Lung (tissue), 12 donors: ENCODE results near the gene XNDC1N. TPM values are rescaled to one million over a fixed set of nuclear protein-coding genes. Genes with fewer than 3 reads are reported as not detected.

Experiments used
- ATAC-seq: fragments of 200-7000 bp; cut with Tn5 transposase; one replicate; pipeline ENCODE4 v1.9.1; 2020; ENCODE audit warnings: moderate number of reproducible peaks; ENCODE audit not compliant: insufficient read depth, low FRiP score
- DNase-seq, 3 donors: peaks; one replicate each; pipeline ENCODE4 v3.0.0-alpha.2; 2013 to 2017
- H3K27ac ChIP-seq, 2 donors: one replicate each; pipeline ENCODE4 v1.5.1; 2013; ENCODE audit warnings: mild to moderate bottlenecking in 2 of 2, moderate library complexity in 2 of 2, control low read depth in 1 of 2, inconsistent platforms in 1 of 2, low read depth in 1 of 2, low read length in 1 of 2
- H3K27me3 ChIP-seq, 3 donors: one replicate each; pipeline ENCODE4 v1.5.1; 2013; ENCODE audit warnings: low read length in 2 of 3; ENCODE audit not compliant: control insufficient read depth in 3 of 3, insufficient read depth in 3 of 3
- H3K36me3 ChIP-seq, 4 donors: one replicate each; pipeline ENCODE4 v1.5.1; 2013; ENCODE audit warnings: low read length in 4 of 4, mild to moderate bottlenecking in 1 of 4, moderate library complexity in 1 of 4; ENCODE audit not compliant: control insufficient read depth in 4 of 4, insufficient read depth in 4 of 4
- H3K4me1 ChIP-seq, 5 donors: one replicate each; pipeline ENCODE4 v1.5.1; 2013; ENCODE audit warnings: low read length in 5 of 5, mild to moderate bottlenecking in 2 of 5, moderate library complexity in 1 of 5; ENCODE audit not compliant: control insufficient read depth in 5 of 5, insufficient read depth in 5 of 5
- H3K4me3 ChIP-seq: one replicate; pipeline ENCODE4 v1.5.1; 2013; ENCODE audit warnings: mild to moderate bottlenecking, control low read depth, moderate library complexity
- H3K9ac ChIP-seq, 2 donors: one replicate each; pipeline ENCODE4 v1.5.1; 2013; ENCODE audit warnings: low read length in 2 of 2, control low read depth in 1 of 2; ENCODE audit not compliant: insufficient read depth in 1 of 2
- H3K9me3 ChIP-seq, 4 donors: one replicate each; pipeline ENCODE4 v1.5.1; 2013; ENCODE audit warnings: low read length in 3 of 4, mild to moderate bottlenecking in 1 of 4, moderate library complexity in 1 of 4; ENCODE audit not compliant: control insufficient read depth in 4 of 4, insufficient read depth in 3 of 4
- WGBS, 2 donors: extraction: QIAGEN DNeasy Blood & Tissue Kit; methylation state at CpG; one replicate each; pipeline ENCODE4 v1.1.7; 2013; 5-methylcytosine and 5-hydroxymethylcytosine counted together
- polyA plus RNA-seq, 2 donors: library from polyadenylated mRNA; stranded (reverse); fragments of 200-250 nt; gene quantifications; one replicate each; pipeline ENCODE4 v1.2.1, GENCODE V29; 2013
- total RNA-seq, 2 donors: library from RNA; depleted of rRNA in 1 of 2; stranded (reverse); fragments of >200 nt in 1 of 2; gene quantifications; one replicate each; pipeline ENCODE4 v1.2.1, GENCODE V29; 2014 to 2021
- TF ChIP-seq, protein P1 (sequence below): IDR thresholded peaks from 2 replicates; pipeline ENCODE4 v1.5.1; 2012; ENCODE audit warnings: mild to moderate bottlenecking; ENCODE audit errors: control extremely low read depth, extremely low read depth
- donor health status: control.
- donor health status: control.
- donor health status: Bipolar disorder and iron deficiency.
- donor health status: healthy.
- donor health status: DM: yes; HTN: yes; CAD: no.

XNDC1N gene
- total and polyA plus RNA-seq, 4 donors: 2.0 to 20.4 (median 4.6) TPM

DNA sequence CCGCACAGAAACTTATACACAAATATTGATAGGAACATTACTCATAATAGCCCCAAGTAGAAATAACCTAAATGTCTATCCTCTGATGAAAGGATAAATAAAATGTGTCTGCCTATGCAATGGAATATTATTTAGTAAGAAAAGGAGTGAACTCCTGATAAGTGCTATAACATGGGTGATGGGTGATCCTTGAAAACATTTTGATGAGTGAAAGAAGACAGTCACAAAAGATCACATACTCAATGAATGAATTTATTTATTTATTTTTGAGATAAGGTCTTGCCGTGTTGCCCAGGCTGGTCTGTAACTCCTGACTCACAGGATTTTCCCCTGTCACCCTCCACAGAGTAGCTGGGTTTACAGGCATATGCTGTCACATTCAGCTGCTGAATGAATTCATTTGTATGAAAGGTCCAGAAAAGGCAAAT is 17.8 kb upstream of the XNDC1N start:
- Histone ChIP-seq H3K27ac (no peak overlapping the region), H3K36me3 (no peaks in the 10 kb centered on the region), H3K9me3 (no peaks in the 10 kb centered on the region), H3K27me3 (no peaks in the 10 kb centered on the region), H3K4me1 (peaks cover 0 to 15% (median 0%) of the 10 kb centered on the region in 5 donors), H3K4me3 (no peak overlapping the region), H3K9ac (no peak overlapping the region)
- ATAC-seq: no peak
- TF ChIP-seq, protein P1, sequence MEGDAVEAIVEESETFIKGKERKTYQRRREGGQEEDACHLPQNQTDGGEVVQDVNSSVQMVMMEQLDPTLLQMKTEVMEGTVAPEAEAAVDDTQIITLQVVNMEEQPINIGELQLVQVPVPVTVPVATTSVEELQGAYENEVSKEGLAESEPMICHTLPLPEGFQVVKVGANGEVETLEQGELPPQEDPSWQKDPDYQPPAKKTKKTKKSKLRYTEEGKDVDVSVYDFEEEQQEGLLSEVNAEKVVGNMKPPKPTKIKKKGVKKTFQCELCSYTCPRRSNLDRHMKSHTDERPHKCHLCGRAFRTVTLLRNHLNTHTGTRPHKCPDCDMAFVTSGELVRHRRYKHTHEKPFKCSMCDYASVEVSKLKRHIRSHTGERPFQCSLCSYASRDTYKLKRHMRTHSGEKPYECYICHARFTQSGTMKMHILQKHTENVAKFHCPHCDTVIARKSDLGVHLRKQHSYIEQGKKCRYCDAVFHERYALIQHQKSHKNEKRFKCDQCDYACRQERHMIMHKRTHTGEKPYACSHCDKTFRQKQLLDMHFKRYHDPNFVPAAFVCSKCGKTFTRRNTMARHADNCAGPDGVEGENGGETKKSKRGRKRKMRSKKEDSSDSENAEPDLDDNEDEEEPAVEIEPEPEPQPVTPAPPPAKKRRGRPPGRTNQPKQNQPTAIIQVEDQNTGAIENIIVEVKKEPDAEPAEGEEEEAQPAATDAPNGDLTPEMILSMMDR: no peak
- DNase-seq: no peak
- WGBS, 2 donors: 78 to 85% methylated on average over 2 of the region's 2 CpGs

GRCh38 chr11:71940561-71941219 is 12.3 kb upstream of the XNDC1N start:
- Histone ChIP-seq H3K9ac (no peak overlapping the region), H3K27ac (no peak overlapping the region), H3K36me3 (peaks cover 0 to 1% (median 0%) of the 10 kb centered on the region in 4 donors), H3K9me3 (no peaks in the 10 kb centered on the region), H3K4me1 (peaks cover 0 to 18% (median 0%) of the 10 kb centered on the region in 5 donors), H3K27me3 (no peaks in the 10 kb centered on the region), H3K4me3 (no peak overlapping the region)
- DNase-seq (no peak), ATAC-seq (no peak)
- TF ChIP-seq, protein P1: no peak
- WGBS, 2 donors: 92 to 97% methylated on average over 6 of the region's 6 CpGs

GRCh38 chr11:71937826-71938225 is 9.4 kb upstream of the XNDC1N start:
- no peak overlapping the region for H3K4me3 ChIP-seq
- DNase-seq (peak in 1 of 3 donors; percentile 17), ATAC-seq (no peak)
- H3K27ac ChIP-seq: no peak overlapping the region
- TF ChIP-seq, protein P1: no peak
- no peaks in the 10 kb centered on the region for H3K9me3 ChIP-seq
- peaks cover 0 to 13% (median 0%) of the 10 kb centered on the region in 5 donors for H3K4me1 ChIP-seq
- 93 to 97% methylated on average over 1 of the region's 1 CpG for WGBS, 2 donors
- H3K36me3 ChIP-seq: peaks cover 0 to 1% (median 0%) of the 10 kb centered on the region in 4 donors
- H3K27me3 ChIP-seq: no peaks in the 10 kb centered on the region
- H3K9ac ChIP-seq: no peak overlapping the region

GRCh38 chr11:71936825-71937224 is 8.4 kb upstream of the XNDC1N start:
- no peaks in the 10 kb centered on the region for H3K9me3 ChIP-seq
- WGBS, 2 donors: 56 to 68% methylated on average over 5 of the region's 5 CpGs
- peaks cover 0 to 13% (median 0%) of the 10 kb centered on the region in 5 donors for H3K4me1 ChIP-seq
- TF ChIP-seq, protein P1: no peak
- no peak overlapping the region for H3K27ac ChIP-seq
- no peak overlapping the region for H3K4me3 ChIP-seq
- ATAC-seq: no peak
- H3K27me3 ChIP-seq: no peaks in the 10 kb centered on the region
- H3K36me3 ChIP-seq: peaks cover 0 to 1% (median 0%) of the 10 kb centered on the region in 4 donors
- no peak for DNase-seq
- H3K9ac ChIP-seq: no peak overlapping the region
